HepG2 (cell line): ENCODE results near the gene TNFRSF6B. TPM values are rescaled to one million over a fixed set of nuclear protein-coding genes. Genes with fewer than 3 reads are reported as not detected.

Experiments used
- ATF3 ChIP-seq: sonication (generic); formaldehyde crosslinking; IDR thresholded peaks from 2 replicates; pipeline ENCODE4 v1.4.0; 2020; ENCODE audit warnings: missing genetic modification reagents
- ELF1 ChIP-seq: sonication (generic); formaldehyde crosslinking; IDR thresholded peaks from 2 replicates; pipeline ENCODE4 v1.4.0; 2020; ENCODE audit warnings: missing genetic modification reagents
- FOXO4 ChIP-seq: sonication (generic); formaldehyde crosslinking; conservative IDR thresholded peaks from 2 replicates; pipeline ENCODE4 v1.8.1; 2023; ENCODE audit warnings: missing genetic modification reagents
- GFI1 ChIP-seq: sonication (generic); formaldehyde crosslinking; IDR thresholded peaks from 2 replicates; pipeline ENCODE4 v1.5.0; 2020; ENCODE audit warnings: missing genetic modification reagents, mild to moderate bottlenecking, borderline replicate concordance
- HHEX ChIP-seq: IDR thresholded peaks from 2 replicates; pipeline ENCODE4 v1.6.1; 2016; ENCODE audit warnings: control low read depth
- HNF1A ChIP-seq, 2 experiments: sonication (generic) in 1 of 2; formaldehyde crosslinking in 1 of 2; IDR thresholded peaks; 2 replicates each; pipeline versions ENCODE4 v1.4.0 to v1.6.1; 2016 to 2020; ENCODE audit warnings: borderline replicate concordance in 1 of 2, low read depth in 1 of 2, mild to moderate bottlenecking in 1 of 2, missing genetic modification reagents in 1 of 2
- KDM5A ChIP-seq: fragments of 200-600 bp; sonication (generic); IDR thresholded peaks from 2 replicates; pipeline ENCODE4 v1.7.0; 2018; ENCODE audit warnings: antibody characterized with exemption, mild to moderate bottlenecking, low read length, borderline replicate concordance
- MAF1 ChIP-seq: sonication (generic); formaldehyde crosslinking; IDR thresholded peaks from 2 replicates; pipeline ENCODE4 v1.5.0; 2020; ENCODE audit warnings: missing genetic modification reagents, borderline replicate concordance
- MLX ChIP-seq: IDR thresholded peaks from 2 replicates; pipeline ENCODE4 v1.6.1; 2016
- SPEN ChIP-seq: sonication (generic); formaldehyde crosslinking; IDR thresholded peaks from 2 replicates; pipeline ENCODE4 v1.5.1; 2020; ENCODE audit warnings: low read depth, mild to moderate bottlenecking, missing genetic modification reagents
- ZKSCAN1 ChIP-seq: fragments of 150-350 bp; IDR thresholded peaks from 2 replicates; pipeline ENCODE4 v1.6.1; 2014; ENCODE audit warnings: low read length
- ZNF564 ChIP-seq: sonication (generic); formaldehyde crosslinking; IDR thresholded peaks from 2 replicates; pipeline ENCODE4 v1.8.1; 2023; ENCODE audit warnings: mild to moderate bottlenecking, missing genetic modification reagents
- ZNF569 ChIP-seq: sonication (generic); formaldehyde crosslinking; IDR thresholded peaks from 2 replicates; pipeline ENCODE4 v1.5.0; 2020; ENCODE audit warnings: mild to moderate bottlenecking, missing genetic modification reagents, moderate library complexity, borderline replicate concordance
- ZNF740 ChIP-seq: sonication (generic); formaldehyde crosslinking; IDR thresholded peaks from 2 replicates; pipeline ENCODE4 v1.4.0; 2020; ENCODE audit warnings: missing genetic modification reagents
- ZNF780A ChIP-seq: sonication (generic); formaldehyde crosslinking; IDR thresholded peaks from 2 replicates; pipeline ENCODE4 v1.8.0; 2022; ENCODE audit warnings: mild to moderate bottlenecking, missing genetic modification reagents, moderate library complexity
- polyA plus RNA-seq, 8 experiments: library from polyadenylated mRNA; depleted of rRNA in 3 of 8; stranded (reverse) in 7 of 8; unstranded in 1 of 8; fragments of >200 nt; fragmentation: Illumina TruSeq in 4 of 8; extraction: Trizol in 4 of 8; gene quantifications; 2 replicates each; pipeline versions ENCODE4 v1.2.1 to v1.2.3, GENCODE V29; 2011 to 2016; ENCODE audit warnings: low read depth in 4 of 8, missing spikeins in 1 of 8, mixed read lengths in 1 of 8; ENCODE audit not compliant: insufficient read depth in 1 of 8
- total RNA-seq, 5 experiments: library from RNA; depleted of rRNA; stranded (reverse); fragments of >200 nt; fragmentation: Illumina TruSeq; extraction: Trizol; gene quantifications; 2 replicates each; pipeline ENCODE4 v1.2.3, GENCODE V29; 2016; ENCODE audit warnings: low read depth in 1 of 5
- TF ChIP-seq, protein P1 (sequence below): sonication (generic); formaldehyde crosslinking; IDR thresholded peaks from 2 replicates; pipeline ENCODE4 v1.4.0; 2020; ENCODE audit warnings: missing genetic modification reagents, borderline replicate concordance

TNFRSF6B gene
- total and polyA plus RNA-seq, 2 of the 13 experiments (the other 11 are each of a cell fraction or from before 2014, with no cell fraction given): 0.24 TPM; not detected in 1

DNA sequence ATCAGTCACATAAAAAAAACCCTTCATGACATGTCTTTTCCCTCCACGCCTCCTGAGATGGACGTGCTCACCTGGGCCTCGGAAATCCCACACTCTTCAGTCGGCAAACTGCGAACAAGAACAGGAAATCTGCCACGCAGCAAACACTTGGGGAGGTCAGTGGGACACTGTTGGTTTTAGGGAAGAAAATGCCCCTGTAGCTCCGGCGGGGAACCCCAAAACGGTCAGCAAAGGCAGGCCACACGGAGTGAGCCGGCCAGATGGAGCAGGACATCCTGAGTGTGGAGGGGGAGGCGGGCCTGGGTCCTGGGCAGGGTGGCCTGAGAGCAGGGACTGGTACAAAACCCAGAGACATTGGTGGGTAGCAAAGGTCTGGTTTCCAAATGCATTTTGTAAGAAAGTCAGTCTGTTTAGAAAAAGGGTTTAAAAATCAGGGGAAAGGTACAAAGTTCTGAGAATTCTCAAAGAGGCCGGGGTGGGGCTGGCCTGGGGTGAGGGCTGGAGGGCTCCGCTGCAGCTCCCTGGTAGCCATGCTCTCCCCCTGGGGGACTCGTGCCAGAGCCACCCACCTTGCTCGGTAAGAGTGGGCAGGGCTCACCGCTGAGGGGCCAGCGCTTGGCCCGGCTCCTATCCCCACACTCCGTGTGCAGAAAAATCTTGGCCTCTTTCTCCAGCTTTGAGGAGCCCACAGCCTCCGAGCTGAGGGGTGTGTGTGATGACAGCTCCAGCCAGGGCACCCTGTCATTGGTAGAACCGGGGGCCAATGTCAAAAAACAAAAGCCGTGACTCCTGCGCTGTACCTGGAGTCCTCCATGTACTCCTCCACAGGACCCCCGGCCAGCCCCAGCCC is 48.3 kb downstream of the TNFRSF6B start (continued):
- TF ChIP-seq, protein P1, sequence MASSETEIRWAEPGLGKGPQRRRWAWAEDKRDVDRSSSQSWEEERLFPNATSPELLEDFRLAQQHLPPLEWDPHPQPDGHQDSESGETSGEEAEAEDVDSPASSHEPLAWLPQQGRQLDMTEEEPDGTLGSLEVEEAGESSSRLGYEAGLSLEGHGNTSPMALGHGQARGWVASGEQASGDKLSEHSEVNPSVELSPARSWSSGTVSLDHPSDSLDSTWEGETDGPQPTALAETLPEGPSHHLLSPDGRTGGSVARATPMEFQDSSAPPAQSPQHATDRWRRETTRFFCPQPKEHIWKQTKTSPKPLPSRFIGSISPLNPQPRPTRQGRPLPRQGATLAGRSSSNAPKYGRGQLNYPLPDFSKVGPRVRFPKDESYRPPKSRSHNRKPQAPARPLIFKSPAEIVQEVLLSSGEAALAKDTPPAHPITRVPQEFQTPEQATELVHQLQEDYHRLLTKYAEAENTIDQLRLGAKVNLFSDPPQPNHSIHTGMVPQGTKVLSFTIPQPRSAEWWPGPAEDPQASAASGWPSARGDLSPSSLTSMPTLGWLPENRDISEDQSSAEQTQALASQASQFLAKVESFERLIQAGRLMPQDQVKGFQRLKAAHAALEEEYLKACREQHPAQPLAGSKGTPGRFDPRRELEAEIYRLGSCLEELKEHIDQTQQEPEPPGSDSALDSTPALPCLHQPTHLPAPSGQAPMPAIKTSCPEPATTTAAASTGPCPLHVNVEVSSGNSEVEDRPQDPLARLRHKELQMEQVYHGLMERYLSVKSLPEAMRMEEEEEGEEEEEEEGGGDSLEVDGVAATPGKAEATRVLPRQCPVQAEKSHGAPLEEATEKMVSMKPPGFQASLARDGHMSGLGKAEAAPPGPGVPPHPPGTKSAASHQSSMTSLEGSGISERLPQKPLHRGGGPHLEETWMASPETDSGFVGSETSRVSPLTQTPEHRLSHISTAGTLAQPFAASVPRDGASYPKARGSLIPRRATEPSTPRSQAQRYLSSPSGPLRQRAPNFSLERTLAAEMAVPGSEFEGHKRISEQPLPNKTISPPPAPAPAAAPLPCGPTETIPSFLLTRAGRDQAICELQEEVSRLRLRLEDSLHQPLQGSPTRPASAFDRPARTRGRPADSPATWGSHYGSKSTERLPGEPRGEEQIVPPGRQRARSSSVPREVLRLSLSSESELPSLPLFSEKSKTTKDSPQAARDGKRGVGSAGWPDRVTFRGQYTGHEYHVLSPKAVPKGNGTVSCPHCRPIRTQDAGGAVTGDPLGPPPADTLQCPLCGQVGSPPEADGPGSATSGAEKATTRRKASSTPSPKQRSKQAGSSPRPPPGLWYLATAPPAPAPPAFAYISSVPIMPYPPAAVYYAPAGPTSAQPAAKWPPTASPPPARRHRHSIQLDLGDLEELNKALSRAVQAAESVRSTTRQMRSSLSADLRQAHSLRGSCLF: no peak
- TF ChIP-seq FOXO4: no peak
- TF ChIP-seq ZNF569: no peak
- TF ChIP-seq MAF1: no peak
- no peak for TF ChIP-seq HNF1A (IDR thresholded peaks at IDR 0.05; ENCODE audit: low read depth)
- peak; percentile 61; the same call in 1 of the 2 replicates for TF ChIP-seq HNF1A (CRISPR knock-in tag; IDR thresholded peaks at IDR 0.05; ENCODE audit: borderline replicate concordance)
- no peak for TF ChIP-seq ZNF740 (CRISPR knock-in tag)
- no peak for TF ChIP-seq GFI1 (CRISPR knock-in tag)
- TF ChIP-seq ATF3 (CRISPR knock-in tag): no peak
- no peak for TF ChIP-seq ZNF564 (CRISPR knock-in tag)
- TF ChIP-seq KDM5A: no peak
- no peak for TF ChIP-seq ZKSCAN1
- TF ChIP-seq HHEX (CRISPR knock-in tag): no peak
- 0 out of 2 replicates have a peak, but pooled peaks have one; percentile 14 for TF ChIP-seq SPEN (CRISPR knock-in tag)
- no peak for TF ChIP-seq ELF1 (CRISPR knock-in tag)
- TF ChIP-seq MLX (CRISPR knock-in tag): no peak
- no peak for TF ChIP-seq ZNF780A (CRISPR knock-in tag)
